ENCODE measurements around the gene LGALS12. TPM values are rescaled to one million over a fixed set of nuclear protein-coding genes. Genes with fewer than 3 reads are reported as not detected.
"Not testable (repeated sequence)": the region's sequence is repeated elsewhere in the genome, so short reads cannot be mapped to it uniquely, and the experiment has no call there.

The LGALS12 gene
- total and polyA plus RNA-seq, 10 of the 15 experiments (the other 5 are each of a cell fraction or from before 2014, with no cell fraction given), result not detected

GRCh38 chr11:63550156-63550700, 44.3 kb downstream of the LGALS12 start:
- not testable (repeated sequence) for BruUV-seq (replicated peaks); DNase-seq (ENCODE audit: low read depth, low spot score)

GRCh38 chr11:63551091-63551888, 45.4 kb downstream of the LGALS12 start:
- no peak overlapping the region for H2AFZ ChIP-seq (ENCODE audit: control insufficient read depth, low read depth, low read length)
- no peak for DNase-seq (ENCODE audit: low read depth, low spot score)
- in situ Hi-C loops (cut with MboI) (no loop called here), intact Hi-C loops (cut with micrococcal nuclease; ENCODE audit: unreplicated experiment) (no loop called here)
- 92% methylated on average over 26 of the region's 27 CpGs for WGBS (ENCODE audit: insufficient coverage, insufficient replicate concordance, low lambda C conversion rate, missing lambda C conversion rate)
- ATAC-seq, result no peak
- H3K9me3 ChIP-seq (replicated peaks; ENCODE audit: control insufficient read depth, insufficient read depth, low read length), result no peaks in the 10 kb centered on the region
- BruUV-seq (replicated peaks), result no TSS peak
- peaks cover 23% of the 10 kb centered on the region for H3K4me1 ChIP-seq (ENCODE audit: control insufficient read depth, insufficient read depth, low read length)
- ChIA-PET CTCF (interaction anchor here (1.2 to 1.3 kb wide), 2 partner anchors 14 to 86 kb away, joined by 3 read pairs; partner anchors contain the start of gene PLAAT4), RAD21 (ENCODE audit: unreplicated experiment) (interaction anchor here (0.7 kb wide), 2 partner anchors 15 to 642 kb away, joined by 3 read pairs; partner anchors contain the start of gene PLAAT4), SMC1A (ENCODE audit: uncharacterized antibody, unreplicated experiment) (interaction anchor here (0.6 to 1.9 kb wide), 4 partner anchors 14 to 318 kb away, joined by 3 to 7 read pairs (median 4); partner anchors contain the start of gene PLAAT4), POLR2A (no interaction called here)
- no peaks in the 10 kb centered on the region for H3K27me3 ChIP-seq (replicated peaks in 1 of 2; ENCODE audit: control insufficient read depth in 2 of 2, insufficient read depth in 2 of 2, low read length in 1 of 2)
- no peaks in the 10 kb centered on the region for H3K36me3 ChIP-seq (ENCODE audit: control insufficient read depth in 2 of 2, insufficient read depth in 2 of 2, low read length in 1 of 2)
- no peaks in the 10 kb centered on the region for H3K79me2 ChIP-seq (ENCODE audit: control insufficient read depth, insufficient read depth, low read length)
- H3K4me2 ChIP-seq (ENCODE audit: control insufficient read depth, insufficient read depth), result no peak overlapping the region
- H3K27ac ChIP-seq (ENCODE audit: control insufficient read depth, insufficient read depth), result no peak overlapping the region
- FAIRE-seq, result no peak
- no peak overlapping the region for H3K9ac ChIP-seq (ENCODE audit: control insufficient read depth, insufficient read depth, low read length)
- no peak overlapping the region for H3K4me3 ChIP-seq
- H4K20me1 ChIP-seq (ENCODE audit: control insufficient read depth, insufficient read depth), result no peaks in the 10 kb centered on the region
- TF ChIP-seq E2F4 (IDR thresholded peaks at IDR 0.05; ENCODE audit: low read depth, low read length) (no peak), NBN (IDR thresholded peaks at IDR 0.05) (no peak), BCLAF1 (IDR thresholded peaks at IDR 0.05) (no peak), YY1 (IDR thresholded peaks at IDR 0.05; ENCODE audit: low read depth, low read length) (no peak), TBL1XR1 (IDR thresholded peaks at IDR 0.05; ENCODE audit: low read depth, low read length) (no peak), ZZZ3 (IDR thresholded peaks at IDR 0.05; ENCODE audit: control insufficient read depth, insufficient read length, low read depth) (no peak), RCOR1 (conservative IDR thresholded peaks at IDR 0.05; ENCODE audit: low read depth, low read length) (no peak), TAF1 (IDR thresholded peaks at IDR 0.05; ENCODE audit: borderline replicate concordance, low read depth, low read length) (no peak)

More at GRCh38 chr11:63550156-63550700, 44.3 kb downstream of the LGALS12 start:
- H3K27ac ChIP-seq (ENCODE audit: control insufficient read depth, insufficient read depth); FAIRE-seq; H3K9ac ChIP-seq (ENCODE audit: control insufficient read depth, insufficient read depth, low read length); H3K36me3 ChIP-seq (ENCODE audit: control insufficient read depth in 2 of 2, insufficient read depth in 2 of 2, low read length in 1 of 2); in situ Hi-C loops (cut with MboI); H3K4me2 ChIP-seq (ENCODE audit: control insufficient read depth, insufficient read depth); CTCF ChIA-PET; H3K9me3 ChIP-seq (replicated peaks; ENCODE audit: control insufficient read depth, insufficient read depth, low read length); POLR2A ChIA-PET; ATAC-seq; H3K4me3 ChIP-seq; H2AFZ ChIP-seq (ENCODE audit: control insufficient read depth, low read depth, low read length); H3K27me3 ChIP-seq (replicated peaks in 1 of 2; ENCODE audit: control insufficient read depth in 2 of 2, insufficient read depth in 2 of 2, low read length in 1 of 2); H3K79me2 ChIP-seq (ENCODE audit: control insufficient read depth, insufficient read depth, low read length); RAD21 ChIA-PET (ENCODE audit: unreplicated experiment); intact Hi-C loops (cut with micrococcal nuclease; ENCODE audit: unreplicated experiment); H4K20me1 ChIP-seq (ENCODE audit: control insufficient read depth, insufficient read depth): not testable (repeated sequence)
- peaks cover 23% of the 10 kb centered on the region for H3K4me1 ChIP-seq (ENCODE audit: control insufficient read depth, insufficient read depth, low read length)
- 73% methylated on average over 30 of the region's 31 CpGs for WGBS (ENCODE audit: insufficient coverage, insufficient replicate concordance, low lambda C conversion rate, missing lambda C conversion rate)
- SMC1A ChIA-PET (ENCODE audit: uncharacterized antibody, unreplicated experiment), result interaction anchor here (1.0 kb wide), 1 partner anchor 33 kb away, joined by 3 read pairs; no protein-coding TSS in a partner anchor

All from GM12878 (cell line).